ENCODE data around the gene RALGAPA2. TPM values are rescaled to one million over a fixed set of nuclear protein-coding genes. Genes with fewer than 3 reads are reported as not detected.

RALGAPA2 gene
- total RNA-seq, 1 experiment from 2014 or later = 9.8 TPM

DNA sequence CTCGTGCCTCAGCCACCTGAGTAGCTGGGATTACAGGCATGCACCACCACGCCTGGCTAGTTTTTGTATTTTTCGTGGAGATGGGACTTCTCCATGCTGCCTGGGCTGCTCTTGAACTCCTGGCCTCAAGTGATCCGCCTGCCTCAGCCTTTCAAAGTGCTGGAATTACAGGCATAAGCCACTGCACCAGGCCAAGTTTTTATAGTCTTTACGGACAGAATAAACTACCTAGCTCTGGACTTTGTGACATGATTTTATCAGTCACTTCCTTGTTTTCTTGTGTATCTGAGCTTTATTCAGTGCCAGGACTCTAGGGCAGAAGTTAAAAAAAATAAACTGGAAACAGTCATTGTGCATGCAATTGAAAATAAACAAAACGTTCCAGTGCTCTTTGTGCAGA is 46.7 kb upstream of the RALGAPA2 start:
- CTCF ChIA-PET = no interaction called here

DNA sequence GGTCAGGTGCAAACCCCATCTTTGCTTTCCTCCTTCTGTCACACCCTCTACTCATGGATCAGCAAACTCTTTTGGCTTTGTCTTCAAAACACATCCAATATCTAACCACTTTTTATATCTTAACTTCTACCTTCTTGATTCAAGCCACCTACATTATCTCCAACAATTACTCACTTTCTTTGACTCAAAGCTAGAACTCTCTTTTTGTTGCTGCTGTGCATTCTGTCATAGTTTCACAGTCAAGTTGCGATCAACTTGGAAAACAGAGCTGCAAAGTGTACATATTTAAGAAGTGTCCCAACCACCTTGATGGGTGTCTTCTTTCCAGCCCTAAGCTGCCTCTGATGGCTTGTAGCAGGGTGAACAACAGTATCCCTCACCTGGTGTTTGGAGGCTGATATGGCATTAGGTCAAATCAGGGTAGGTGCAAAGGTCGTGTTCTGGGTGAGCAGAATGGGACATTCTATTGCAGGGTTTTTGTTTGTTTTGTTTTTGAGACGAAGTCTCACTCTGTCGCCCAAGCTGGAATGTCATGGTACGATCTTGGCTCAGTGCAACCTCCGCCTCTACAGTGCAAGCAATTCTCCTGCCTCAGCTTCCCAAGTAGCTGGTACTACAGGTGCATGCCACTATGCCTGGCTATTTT is 43.4 kb upstream of the RALGAPA2 start:
- Histone ChIP-seq H3K9ac (ENCODE audit: low read length) (no peak overlapping the region), H3K27ac (ENCODE audit: low read length) (no peak overlapping the region), H3K4me1 (ENCODE audit: insufficient read depth, low read length) (no peaks in the 10 kb centered on the region), H3K4me3 (ENCODE audit: low read length) (no peak overlapping the region), H3K4me2 (ENCODE audit: low read length) (no peak overlapping the region), H3F3A (ENCODE audit: low read length, unreplicated experiment) (no peaks in the 10 kb centered on the region), H2AFZ (ENCODE audit: low read length) (no peak overlapping the region), H3K36me3 (ENCODE audit: low read depth, low read length) (no peaks in the 10 kb centered on the region), H3K9me2 (replicated peaks; ENCODE audit: low read length) (no peaks in the 10 kb centered on the region), H3K27me3 (ENCODE audit: low read length) (peaks cover 92% of the 10 kb centered on the region), H3K79me2 (ENCODE audit: low read length) (no peaks in the 10 kb centered on the region), H4K20me1 (ENCODE audit: low read length) (no peaks in the 10 kb centered on the region; the same call in 1 of the 2 replicates), H3K9me3 (ENCODE audit: low read length) (no peaks in the 10 kb centered on the region)
- ChIA-PET CTCF (no interaction called here), POLR2A (ENCODE audit: unreplicated experiment) (no interaction called here)
- TF ChIP-seq EZH2phosphoT487 (IDR thresholded peaks at IDR 0.05; ENCODE audit: borderline replicate concordance, low read length) = no peak
- no peak for TF ChIP-seq EZH2 (IDR thresholded peaks at IDR 0.05; ENCODE audit: low read length, unreplicated experiment)
- TF ChIP-seq, protein P1, sequence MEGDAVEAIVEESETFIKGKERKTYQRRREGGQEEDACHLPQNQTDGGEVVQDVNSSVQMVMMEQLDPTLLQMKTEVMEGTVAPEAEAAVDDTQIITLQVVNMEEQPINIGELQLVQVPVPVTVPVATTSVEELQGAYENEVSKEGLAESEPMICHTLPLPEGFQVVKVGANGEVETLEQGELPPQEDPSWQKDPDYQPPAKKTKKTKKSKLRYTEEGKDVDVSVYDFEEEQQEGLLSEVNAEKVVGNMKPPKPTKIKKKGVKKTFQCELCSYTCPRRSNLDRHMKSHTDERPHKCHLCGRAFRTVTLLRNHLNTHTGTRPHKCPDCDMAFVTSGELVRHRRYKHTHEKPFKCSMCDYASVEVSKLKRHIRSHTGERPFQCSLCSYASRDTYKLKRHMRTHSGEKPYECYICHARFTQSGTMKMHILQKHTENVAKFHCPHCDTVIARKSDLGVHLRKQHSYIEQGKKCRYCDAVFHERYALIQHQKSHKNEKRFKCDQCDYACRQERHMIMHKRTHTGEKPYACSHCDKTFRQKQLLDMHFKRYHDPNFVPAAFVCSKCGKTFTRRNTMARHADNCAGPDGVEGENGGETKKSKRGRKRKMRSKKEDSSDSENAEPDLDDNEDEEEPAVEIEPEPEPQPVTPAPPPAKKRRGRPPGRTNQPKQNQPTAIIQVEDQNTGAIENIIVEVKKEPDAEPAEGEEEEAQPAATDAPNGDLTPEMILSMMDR (conservative IDR thresholded peaks at IDR 0.05; ENCODE audit: low read depth, low read length) = no peak
- intact Hi-C loops (cut with micrococcal nuclease) = no loop called here
- DNase-seq (no peak), ATAC-seq (no peak)
- BruUV-seq (replicated peaks) = no TSS peak

More for the DNA sequence above, 46.7 kb upstream of the RALGAPA2 start:
- H3K4me2 ChIP-seq (ENCODE audit: low read length) = no peak overlapping the region
- no peaks in the 10 kb centered on the region for H3K9me2 ChIP-seq (replicated peaks; ENCODE audit: low read length)
- TF ChIP-seq, protein P1 (conservative IDR thresholded peaks at IDR 0.05; ENCODE audit: low read depth, low read length) = no peak
- TF ChIP-seq EZH2 (IDR thresholded peaks at IDR 0.05; ENCODE audit: low read length, unreplicated experiment) = no peak
- TF ChIP-seq EZH2phosphoT487 (IDR thresholded peaks at IDR 0.05; ENCODE audit: borderline replicate concordance, low read length) = no peak
- POLR2A ChIA-PET (ENCODE audit: unreplicated experiment) = no interaction called here
- H3K36me3 ChIP-seq (ENCODE audit: low read depth, low read length) = no peaks in the 10 kb centered on the region
- no peak overlapping the region for H2AFZ ChIP-seq (ENCODE audit: low read length)
- ATAC-seq = no peak
- H3K4me3 ChIP-seq (ENCODE audit: low read length) = no peak overlapping the region
- no peaks in the 10 kb centered on the region for H3K79me2 ChIP-seq (ENCODE audit: low read length)
- intact Hi-C loops (cut with micrococcal nuclease) = no loop called here
- H3K27ac ChIP-seq (ENCODE audit: low read length) = no peak overlapping the region
- no peaks in the 10 kb centered on the region for H3K9me3 ChIP-seq (ENCODE audit: low read length)
- H3K9ac ChIP-seq (ENCODE audit: low read length) = no peak overlapping the region
- no peaks in the 10 kb centered on the region for H3F3A ChIP-seq (ENCODE audit: low read length, unreplicated experiment)
- no peaks in the 10 kb centered on the region; the same call in 1 of the 2 replicates for H4K20me1 ChIP-seq (ENCODE audit: low read length)
- DNase-seq = no peak
- H3K4me1 ChIP-seq (ENCODE audit: insufficient read depth, low read length) = no peaks in the 10 kb centered on the region
- H3K27me3 ChIP-seq (ENCODE audit: low read length) = peaks cover 93% of the 10 kb centered on the region
- BruUV-seq (replicated peaks) = no TSS peak

DNA sequence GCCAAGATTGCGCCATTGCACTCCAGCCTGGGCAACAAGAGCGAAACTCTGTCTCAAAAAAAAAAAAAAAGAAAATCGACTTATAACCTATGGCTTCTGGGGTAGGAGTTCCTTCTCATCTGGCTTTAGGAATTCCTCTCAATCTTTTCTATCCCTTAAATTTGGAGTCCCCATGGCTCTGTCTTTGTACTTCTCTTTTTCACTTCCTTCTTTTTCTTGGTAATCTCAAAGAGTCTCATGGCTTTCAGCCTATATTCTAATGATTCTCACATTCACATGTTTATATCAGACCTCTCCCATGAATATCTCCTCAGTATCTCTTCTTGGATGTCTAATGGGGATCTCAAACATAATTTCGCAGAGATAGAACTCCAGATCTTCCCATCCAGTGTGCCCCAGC is 42.8 kb upstream of the RALGAPA2 start:
- no peaks in the 10 kb centered on the region for H3K9me3 ChIP-seq (ENCODE audit: low read length)
- H3K4me2 ChIP-seq (ENCODE audit: low read length) = no peak overlapping the region
- H3K36me3 ChIP-seq (ENCODE audit: low read depth, low read length) = no peaks in the 10 kb centered on the region
- ATAC-seq = no peak
- no peak overlapping the region for H3K9ac ChIP-seq (ENCODE audit: low read length)
- H3F3A ChIP-seq (ENCODE audit: low read length, unreplicated experiment) = no peaks in the 10 kb centered on the region
- no peaks in the 10 kb centered on the region for H3K4me1 ChIP-seq (ENCODE audit: insufficient read depth, low read length)
- ChIA-PET CTCF (no interaction called here), POLR2A (ENCODE audit: unreplicated experiment) (no interaction called here)
- DNase-seq = no peak
- intact Hi-C loops (cut with micrococcal nuclease) = no loop called here
- H3K27ac ChIP-seq (ENCODE audit: low read length) = no peak overlapping the region
- H3K27me3 ChIP-seq (ENCODE audit: low read length) = peaks cover 90% of the 10 kb centered on the region
- TF ChIP-seq EZH2 (IDR thresholded peaks at IDR 0.05; ENCODE audit: low read length, unreplicated experiment) = no peak
- TF ChIP-seq, protein P1 (conservative IDR thresholded peaks at IDR 0.05; ENCODE audit: low read depth, low read length) = no peak
- TF ChIP-seq EZH2phosphoT487 (IDR thresholded peaks at IDR 0.05; ENCODE audit: borderline replicate concordance, low read length) = no peak
- H4K20me1 ChIP-seq (ENCODE audit: low read length) = no peaks in the 10 kb centered on the region; the same call in 1 of the 2 replicates
- H3K79me2 ChIP-seq (ENCODE audit: low read length) = no peaks in the 10 kb centered on the region
- no peak overlapping the region for H3K4me3 ChIP-seq (ENCODE audit: low read length)
- no peaks in the 10 kb centered on the region for H3K9me2 ChIP-seq (replicated peaks; ENCODE audit: low read length)
- BruUV-seq (replicated peaks) = no TSS peak
- no peak overlapping the region for H2AFZ ChIP-seq (ENCODE audit: low read length)
